ENCODE data around the gene LLGL1.

LLGL1 gene

DNA sequence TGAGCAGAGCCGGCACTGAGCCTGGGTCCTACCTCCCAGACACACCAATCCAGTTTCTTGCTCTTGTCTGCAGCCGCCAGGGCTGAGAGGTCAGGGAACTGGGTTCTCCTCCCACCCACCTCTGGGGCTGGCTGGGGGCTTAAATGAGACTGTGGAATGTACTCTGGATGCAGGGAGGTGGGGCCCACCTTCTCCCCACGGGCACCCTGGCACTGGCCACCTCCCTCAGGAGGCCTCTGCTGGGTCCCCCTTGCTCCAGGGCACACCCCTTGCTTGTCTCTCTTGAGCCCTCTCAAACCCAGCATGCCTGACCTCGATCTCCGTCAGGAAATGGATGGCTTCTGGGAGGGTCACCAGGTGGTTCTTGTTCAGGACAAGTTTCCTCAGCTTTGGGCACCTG is 26.7 kb downstream of the LLGL1 start:
- no peak for DNase-seq (ENCODE audit: low read depth, low spot score)

DNA sequence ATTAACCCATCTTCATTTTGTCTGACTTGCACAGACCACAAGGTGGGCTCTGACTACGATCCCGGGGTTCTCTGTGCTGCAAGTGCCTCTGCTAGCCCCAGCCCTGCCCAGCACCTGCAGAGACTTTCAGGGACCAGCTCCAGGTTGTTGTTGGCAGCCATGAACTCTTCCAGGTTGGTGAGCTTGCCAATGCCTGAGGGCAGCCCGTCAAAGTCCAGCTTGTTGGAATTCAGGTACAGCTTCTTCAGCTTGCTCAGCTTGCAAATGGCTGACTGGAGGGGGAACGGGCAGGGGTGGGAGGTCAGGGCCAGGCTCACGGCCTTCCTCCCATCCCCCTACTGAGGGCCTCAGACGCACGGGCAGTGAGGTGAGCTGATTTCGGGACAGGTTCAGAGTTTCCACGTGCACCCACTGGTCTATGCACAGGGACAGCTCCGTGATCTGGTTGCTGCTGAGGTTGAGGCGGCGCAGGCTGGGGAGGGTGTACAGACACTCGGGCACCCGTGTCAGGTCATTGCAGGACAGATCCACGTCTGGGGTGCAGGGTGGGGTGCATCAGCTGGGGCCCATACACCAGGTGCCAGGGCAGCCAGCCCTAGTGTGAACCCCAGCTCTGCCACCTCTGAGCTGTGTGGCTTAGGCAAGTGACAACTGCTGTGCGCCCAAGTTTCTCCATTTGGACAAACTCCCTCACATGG is 27.9 kb downstream of the LLGL1 start:
- no peak for DNase-seq (ENCODE audit: low read depth, low spot score)

DNA sequence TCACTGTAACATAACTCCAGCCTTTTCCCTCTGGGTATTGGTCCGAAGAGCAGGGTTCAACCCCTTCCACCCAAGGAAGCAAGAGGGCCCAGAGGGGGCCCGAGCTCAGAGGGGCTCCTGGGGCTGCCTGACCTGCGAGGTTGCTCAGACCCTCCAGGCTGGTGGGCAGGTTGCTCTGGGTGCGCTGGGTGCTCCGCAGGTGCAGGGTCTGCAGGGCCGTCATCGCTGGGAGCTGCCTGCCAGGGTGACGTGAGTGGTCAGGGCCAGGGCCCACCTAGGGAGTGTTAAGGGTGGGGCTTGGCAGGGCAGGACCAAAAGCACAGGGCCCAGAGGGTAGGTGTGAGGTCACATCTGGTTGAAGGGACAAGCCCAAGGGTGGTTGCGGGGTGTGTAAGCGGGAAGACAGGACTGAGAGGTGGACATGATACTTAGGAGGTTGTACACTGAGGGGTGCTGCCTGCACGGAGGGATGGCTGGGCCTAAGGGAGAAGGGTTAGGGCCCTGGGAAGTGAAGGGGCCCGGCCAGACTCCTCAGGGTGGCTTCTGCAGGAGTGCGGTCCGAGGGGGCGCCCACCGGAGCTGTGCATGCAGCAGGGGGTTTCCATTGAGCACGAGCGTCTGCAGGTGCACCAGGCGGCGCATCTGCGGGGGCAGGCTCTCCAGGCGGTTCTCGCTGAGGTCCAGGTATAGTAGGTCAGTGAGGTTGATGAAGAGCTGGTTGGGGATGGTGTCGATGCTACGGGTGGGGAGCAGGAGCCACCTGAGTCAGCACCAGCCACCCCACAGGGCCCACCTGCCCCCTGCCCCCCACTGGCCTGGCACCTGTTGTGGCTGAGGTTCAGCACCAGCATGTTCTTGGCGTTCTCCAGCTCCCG is 28.7 kb downstream of the LLGL1 start:
- no peak for DNase-seq (ENCODE audit: low read depth, low spot score)

DNA sequence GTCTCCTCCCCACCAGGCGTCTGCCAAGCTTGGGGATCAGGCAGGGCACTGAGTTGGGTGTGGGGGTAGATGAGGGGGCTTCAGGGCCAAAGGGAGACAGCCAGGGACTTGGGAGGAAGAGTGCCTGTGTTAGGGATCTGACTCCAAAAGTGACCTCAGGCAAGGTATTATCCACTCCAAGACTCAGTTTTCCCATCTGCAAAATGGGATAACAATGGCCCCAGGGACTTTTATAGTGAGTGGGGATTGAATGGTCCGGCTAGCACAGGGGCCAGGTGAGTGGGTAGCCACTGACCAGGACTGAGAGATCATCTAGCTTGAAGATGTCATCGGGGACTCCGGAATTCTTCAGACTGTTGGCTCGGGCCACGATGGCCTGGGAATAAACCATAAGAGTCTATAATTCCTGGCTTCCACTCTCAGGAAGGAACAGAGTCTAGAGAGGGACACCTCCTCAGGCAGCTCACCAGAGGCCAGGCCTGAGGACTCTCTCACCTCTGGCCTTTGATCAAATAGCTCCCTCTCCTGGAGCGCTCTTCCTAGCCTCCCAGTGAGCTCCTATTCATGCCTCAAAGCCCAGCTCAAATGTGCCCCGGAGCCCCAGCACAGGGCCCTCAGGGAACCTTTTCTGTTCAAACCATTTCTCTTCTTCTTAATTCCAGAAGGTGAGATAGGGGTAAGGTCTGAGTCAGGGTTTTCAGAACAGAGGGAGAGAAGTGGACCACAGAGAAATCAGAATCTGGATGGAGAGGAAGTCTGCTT is 29.6 kb downstream of the LLGL1 start:
- DNase-seq (ENCODE audit: low read depth, low spot score): peak; percentile 59

DNA sequence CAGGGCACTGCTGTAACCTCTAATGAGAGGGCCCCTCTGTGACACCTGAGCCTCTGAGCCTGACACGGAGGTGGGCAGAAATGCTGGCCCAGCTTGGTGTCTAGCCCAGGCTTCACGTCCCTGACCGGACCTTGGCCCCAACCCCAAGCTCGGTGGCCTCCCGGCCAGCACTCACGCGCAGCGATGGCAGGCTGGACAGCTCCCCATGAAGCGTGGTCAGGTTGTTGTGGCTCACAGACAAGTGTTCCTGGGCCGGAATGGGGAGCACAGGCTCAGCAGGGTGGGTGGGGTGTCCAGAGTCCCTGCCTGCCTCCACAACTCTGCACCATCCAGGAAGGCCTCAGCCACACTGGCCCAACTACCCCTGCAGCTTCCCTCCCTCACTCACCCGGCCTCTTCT is 30.9 kb downstream of the LLGL1 start:
- DNase-seq (ENCODE audit: low read depth, low spot score): no peak

DNA sequence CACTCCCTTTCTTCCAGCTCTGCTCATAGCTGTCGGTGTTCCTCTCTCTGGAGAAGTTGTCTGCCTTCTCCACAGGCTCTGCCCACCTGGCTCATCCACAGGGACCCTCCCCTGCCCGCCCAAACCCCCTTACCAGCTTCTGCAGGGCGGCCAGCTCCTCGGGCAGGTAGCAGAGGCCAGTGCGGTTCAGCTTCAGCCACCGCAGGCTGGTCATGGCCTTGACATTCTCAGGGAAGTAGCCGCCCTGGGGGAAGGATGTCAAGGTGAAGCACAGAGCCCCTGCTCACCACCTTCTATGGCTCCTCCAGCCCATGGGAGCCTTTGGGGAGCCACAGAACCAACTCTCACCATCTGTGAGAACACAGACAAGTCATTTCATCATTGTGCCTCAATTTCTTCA is 31.3 kb downstream of the LLGL1 start:
- no peak for DNase-seq (ENCODE audit: low read depth, low spot score)

DNA sequence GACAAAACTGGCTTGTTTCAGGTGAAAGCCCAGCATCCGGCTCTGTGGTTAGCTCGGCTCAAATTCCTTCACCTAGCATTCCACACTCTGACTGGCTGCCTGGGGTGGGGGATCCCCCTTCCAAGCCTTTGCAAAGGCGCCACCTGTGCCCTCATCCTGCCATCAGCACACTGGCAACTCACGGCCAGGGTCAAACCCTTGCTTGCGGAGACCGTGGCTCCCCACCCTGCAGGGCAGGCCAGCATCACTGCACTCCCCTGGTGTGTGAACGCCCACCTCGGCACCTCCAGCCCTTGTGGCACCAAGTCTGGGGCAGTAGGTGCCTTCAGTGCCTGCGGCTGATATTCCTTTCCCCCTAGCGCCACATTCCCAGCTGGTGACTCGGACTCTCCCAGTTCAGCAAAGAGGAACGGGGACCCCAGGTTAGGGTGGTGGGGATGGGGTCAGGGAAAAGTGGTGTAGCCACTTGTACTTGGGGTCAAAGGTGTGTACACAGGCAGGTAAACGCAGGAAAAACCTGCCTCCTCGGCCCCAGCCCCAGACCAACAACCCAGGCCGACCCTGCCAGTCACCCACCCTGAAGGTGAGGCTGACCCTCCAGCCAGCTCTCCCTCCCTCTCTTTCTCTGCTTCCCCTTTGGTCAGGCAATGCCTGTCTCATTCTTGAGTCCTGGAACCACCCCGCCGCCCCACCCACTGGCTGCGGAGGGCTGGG is 32.0 kb downstream of the LLGL1 start:
- peak; percentile 70 for DNase-seq (ENCODE audit: low read depth, low spot score)

DNA sequence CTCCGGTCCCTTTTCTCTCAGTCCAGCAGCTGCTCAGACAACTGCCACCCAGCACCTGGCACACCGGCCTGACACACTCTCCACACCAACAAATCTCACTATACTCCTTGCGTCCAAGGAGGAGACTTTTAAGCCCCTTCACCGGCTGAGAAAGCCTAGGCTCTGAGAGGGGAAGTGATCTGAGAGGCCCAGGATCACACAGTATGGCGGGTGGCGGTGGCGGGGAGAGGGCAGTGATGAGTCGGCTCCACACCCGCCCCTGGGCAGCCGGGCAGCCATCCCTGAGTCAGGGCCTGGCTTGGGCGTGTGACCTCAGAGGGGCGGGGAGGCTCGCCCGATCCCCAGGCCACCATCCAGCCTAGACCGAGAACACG is 32.5 kb downstream of the LLGL1 start:
- DNase-seq (ENCODE audit: low read depth, low spot score): peak; percentile 77

DNA sequence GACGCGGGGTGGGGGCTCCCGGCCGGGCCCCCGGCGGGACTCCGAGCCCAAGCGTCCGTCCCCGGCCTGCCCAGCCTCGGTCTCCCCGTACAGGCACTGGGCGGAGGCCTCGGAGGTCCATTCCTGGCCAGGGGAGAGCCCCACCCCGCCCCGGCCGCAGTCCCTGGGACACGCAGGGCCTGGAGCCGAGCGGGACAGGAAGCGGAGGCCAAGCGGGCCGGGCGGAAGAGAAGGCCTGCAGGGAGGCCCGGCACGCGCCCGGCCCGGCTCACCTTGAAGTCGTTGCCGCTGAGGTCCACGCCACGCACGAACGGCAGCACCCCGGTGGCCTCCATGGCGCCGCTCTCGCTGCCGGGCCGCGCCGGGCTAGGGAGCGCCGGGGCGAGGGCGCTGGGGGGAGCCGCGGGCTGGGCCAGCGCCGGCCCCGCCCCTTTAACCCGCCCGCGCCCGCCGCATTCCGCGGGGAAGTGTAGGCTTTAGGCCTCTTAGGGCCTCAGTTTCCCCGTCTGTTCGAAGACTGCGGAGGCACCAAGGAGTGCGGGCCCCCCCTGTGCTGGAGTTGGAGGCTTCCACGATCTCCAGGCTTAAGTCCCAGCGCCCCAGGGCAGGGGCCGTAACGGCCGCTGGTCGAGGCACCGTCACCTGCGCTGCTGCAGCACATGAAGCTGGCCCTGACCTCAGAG is 33.1 kb downstream of the LLGL1 start, which contains the start of gene FLII:
Gene FLII, minus strand, starts transcription at position 383 of the 683 bp plus-strand sequence. Its CDS starts 48 bp downstream, at position 335.
- DNase-seq (ENCODE audit: low read depth, low spot score): peak; percentile 76

DNA sequence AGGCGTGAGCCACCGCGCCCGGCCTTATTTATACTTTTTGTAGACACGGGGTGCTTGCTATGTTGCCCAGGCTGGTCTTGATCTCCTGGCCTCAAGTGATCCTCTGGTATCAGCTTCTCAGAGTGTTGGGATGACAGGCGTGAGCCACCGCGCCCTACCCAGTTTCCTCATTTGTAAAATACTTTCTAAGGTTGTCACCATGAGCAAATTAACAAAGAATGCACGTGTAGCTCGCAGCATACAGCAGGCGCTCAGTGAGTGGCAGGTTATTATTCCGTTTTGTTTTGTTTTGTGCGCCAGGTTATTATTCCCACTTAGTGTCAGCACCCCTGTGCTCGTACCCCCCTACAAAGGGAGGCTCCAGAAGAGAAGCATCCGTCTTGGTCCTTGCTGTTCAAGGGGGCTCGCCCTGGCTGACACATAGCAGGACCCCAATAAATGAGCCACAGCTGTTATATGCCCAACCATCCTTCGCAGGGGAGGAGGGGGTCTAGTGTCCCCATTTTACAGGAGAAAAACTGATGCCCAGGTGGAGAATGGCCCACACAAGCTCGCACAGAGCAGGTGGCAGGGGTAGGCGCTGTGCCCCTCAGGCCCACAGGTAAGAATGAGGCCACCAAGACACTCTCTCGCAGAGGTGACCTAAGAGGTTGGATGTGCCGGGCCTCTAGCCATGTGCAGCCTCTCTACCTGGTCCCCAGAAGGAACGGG is 34.3 kb downstream of the LLGL1 start:
- peak; percentile 39 for DNase-seq (ENCODE audit: low read depth, low spot score)

DNA sequence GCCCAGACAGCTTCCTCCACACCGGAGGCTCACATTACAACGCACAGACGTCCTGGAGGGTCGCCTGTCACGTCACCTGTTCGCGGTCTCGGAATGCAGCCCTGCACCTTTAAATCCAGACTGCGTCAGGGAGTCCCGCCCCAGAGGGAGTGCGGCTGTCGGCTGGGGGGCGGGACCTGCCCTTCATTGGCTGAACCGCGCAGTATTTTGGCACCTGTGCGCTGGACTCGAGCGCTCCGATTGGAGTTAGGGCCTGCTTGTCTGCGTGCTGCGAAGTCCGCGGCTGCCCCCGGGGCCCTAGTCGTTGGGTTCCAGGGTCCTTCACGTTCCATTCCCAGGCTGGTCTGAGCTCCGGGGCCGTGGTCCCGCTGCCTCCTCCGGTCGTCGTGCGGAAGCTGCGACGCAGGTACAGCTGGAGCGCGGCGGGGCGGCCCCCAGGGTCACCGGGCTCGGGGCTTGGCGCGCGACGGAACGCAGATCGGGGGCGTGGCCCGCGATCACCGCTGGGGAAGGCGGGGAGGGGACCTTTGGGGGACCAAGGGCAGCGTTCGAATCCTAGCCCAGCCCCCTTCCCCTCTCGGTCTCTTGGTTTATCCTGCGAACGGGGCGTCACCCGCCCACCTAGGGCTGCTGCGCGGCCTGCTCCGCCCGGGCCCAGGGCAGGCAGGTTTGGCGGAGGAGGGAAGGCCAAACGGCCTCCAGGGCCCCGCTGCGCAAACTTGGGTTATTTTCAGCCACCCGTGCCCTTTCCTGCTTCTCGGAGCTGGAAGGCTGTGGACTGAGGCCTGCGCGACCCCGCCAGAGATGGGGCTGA is 35.1 kb downstream of the LLGL1 start, which contains the start of gene MIEF2:
Gene MIEF2, plus strand, starts transcription at position 331 of the 814 bp plus-strand sequence. CDS start 2,059 bp downstream, outside the sequence.
- DNase-seq (ENCODE audit: low read depth, low spot score): peak; percentile 99

DNA sequence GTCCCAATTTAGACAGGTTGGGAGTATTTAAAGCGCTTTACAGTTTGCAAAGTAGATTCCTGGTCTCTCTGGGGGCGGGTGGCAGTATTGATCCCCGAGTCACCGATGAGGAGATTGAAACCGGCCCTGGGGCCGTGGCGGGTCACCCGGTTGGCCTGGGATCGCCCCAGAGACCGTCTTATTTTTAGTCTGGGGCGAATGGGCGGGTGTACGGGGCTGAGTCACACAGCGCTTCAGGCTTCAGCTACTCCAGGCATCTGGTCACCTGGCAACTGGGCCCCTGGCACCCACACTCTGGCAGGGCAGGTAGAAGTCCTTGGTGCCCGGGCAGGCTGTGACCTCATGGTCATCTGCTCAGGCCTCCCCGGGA is 35.7 kb downstream of the LLGL1 start:
- DNase-seq (ENCODE audit: low read depth, low spot score): peak; percentile 69

DNA sequence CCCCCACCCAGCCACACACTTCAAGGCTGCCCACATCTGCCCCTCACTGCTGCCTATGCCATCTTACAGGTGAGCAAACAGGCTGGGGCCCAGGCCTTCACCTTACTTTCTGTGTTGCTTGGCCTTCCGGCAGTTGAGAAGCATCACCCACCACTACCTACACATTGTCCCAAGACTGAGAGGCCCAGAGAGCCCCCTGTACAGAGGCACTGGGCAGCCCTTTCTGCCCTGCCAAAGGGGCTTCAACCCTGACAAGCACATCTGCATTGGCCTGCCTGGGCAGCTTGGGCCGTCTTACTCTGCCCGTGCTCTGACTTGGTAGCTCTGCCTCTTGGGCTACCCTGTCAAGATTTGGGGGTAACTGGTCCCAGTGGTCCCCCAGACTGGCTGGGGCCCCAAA is 36.2 kb downstream of the LLGL1 start:
- DNase-seq (ENCODE audit: low read depth, low spot score): no peak

DNA sequence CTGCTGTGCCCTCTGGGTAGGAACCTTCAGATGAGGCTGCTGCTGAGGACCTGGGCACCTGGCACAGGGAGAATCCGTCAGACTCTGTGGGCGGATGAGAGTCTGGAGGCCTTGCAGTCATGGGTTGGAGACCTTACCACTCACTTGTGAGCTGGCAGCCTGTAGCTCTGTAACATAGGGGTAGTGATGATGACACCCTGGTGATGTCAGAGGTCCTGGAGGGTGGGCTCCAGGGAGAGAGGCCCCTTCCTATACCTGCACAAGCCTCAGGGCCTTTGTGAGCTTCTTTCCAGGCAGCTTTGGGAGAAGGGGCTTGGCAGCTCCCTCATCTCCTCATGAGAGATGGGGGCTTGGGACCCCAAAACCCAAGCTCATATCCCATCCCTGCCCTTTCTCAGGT is 36.7 kb downstream of the LLGL1 start:
- no peak for DNase-seq (ENCODE audit: low read depth, low spot score)

DNA sequence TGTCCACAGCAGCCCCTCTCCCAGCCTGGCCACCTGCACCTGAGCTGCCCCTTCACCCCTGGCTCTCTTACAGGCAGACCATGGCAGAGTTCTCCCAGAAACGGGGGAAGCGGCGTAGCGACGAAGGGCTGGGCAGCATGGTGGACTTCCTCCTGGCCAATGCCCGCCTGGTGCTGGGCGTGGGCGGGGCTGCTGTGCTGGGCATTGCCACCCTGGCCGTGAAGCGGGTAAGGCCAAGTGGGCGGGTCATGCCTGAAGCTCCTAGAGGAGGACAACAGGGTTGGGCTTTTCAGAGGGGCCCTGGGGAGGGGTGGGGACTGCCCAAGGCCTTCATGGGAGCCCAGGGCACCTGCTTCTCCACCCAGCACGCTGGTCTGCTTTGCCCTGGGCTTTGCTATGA is 37.2 kb downstream of the LLGL1 start:
- DNase-seq (ENCODE audit: low read depth, low spot score): no peak

DNA sequence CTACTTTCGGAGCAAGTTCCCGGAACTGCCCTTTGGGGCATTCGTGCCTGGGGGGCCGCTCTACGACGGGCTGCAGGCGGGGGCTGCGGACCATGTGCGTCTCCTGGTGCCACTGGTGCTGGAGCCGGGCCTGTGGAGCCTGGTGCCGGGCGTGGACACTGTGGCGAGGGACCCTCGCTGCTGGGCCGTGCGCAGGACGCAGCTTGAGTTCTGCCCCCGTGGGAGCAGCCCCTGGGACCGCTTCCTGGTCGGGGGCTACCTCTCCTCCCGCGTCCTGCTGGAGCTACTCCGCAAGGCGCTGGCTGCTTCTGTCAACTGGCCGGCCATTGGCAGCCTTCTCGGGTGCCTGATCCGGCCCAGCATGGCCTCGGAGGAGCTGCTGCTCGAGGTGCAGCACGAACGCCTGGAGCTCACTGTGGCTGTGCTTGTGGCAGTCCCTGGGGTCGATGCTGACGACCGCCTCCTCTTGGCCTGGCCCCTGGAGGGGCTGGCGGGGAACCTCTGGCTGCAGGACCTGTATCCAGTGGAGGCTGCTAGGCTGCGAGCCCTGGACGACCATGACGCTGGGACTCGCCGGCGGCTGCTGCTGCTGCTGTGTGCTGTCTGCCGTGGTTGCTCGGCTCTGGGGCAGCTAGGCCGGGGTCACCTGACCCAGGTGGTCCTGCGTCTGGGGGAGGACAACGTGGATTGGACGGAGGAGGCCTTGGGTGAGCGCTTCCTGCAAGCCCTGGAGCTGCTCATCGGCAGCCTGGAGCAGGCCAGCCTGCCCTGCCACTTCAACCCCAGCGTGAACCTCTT is 38.6 kb downstream of the LLGL1 start:
- no peak for DNase-seq (ENCODE audit: low read depth, low spot score)

DNA sequence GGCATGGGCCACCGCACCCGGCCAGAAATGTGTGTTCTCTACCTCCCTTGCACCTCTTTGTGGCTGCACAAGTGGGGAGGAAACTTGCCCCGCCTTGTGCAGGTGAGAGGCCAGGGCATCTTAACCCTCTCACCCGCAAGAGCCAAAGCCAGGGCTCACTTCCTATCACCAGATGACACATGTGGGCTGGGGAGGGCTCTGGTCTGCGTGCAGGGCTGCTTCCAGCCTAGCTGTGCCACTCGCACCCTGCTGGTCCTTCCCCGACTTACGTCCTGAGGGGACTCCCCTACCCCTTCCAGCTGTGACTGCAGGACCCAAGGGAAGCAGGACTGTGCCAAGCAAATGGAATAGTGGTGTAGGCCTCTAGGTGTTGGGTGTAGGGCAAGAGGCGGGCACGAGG is 41.9 kb downstream of the LLGL1 start:
- no peak for DNase-seq (ENCODE audit: low read depth, low spot score)

DNA sequence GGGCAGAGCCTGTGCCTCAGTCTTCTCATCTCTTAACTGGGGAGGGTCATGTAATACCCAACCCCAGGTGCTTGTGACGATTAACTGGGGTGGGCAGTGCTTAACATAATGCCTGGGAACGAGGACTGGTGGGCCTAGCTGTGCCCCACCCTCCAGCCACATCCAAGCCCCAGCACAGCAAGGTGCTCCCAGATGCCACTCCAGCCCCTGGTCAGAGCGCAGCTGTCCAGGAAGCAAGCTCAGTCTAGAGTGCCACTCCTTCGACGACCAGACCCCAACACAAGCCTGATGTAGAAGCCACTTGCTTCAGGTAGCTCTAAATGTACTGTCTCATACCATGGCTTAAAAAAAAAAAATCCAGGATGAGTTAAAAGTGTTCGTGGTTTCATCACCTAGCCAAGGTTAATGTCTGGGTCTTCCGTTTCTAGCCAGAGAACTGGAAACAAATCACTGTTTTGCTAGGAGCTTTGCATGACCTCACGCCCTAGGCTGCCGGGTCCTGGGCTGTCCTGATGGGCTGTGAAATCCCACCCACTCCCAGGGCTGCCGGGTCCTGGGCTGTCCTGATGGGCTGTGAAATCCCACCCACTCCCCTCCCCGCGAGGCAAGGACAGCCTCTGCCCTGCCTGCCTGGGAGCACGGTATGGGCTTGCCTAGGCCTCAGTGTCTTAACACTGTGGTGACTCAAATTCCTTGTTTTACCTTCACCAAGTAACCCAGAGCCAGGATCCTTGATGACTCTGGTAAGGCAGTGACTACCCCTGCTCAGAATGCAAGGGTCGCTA is 42.7 kb downstream of the LLGL1 start:
- DNase-seq (ENCODE audit: low read depth, low spot score): peak; percentile 82
